HepG2 (cell line): ENCODE results near the gene HNRNPM. TPM values are rescaled to one million over a fixed set of nuclear protein-coding genes. Genes with fewer than 3 reads are reported as not detected.

Experiments used
- ATAC-seq: fragments of 200-7000 bp; cut with Tn5 transposase; 3 replicates; pipeline ENCODE4 v1.9.1; 2020; ENCODE audit warnings: mild to moderate bottlenecking, moderate library complexity
- BruUV-seq: library from RNA; stranded (reverse); fragments of 400-500 nt; replicated peaks from 2 replicates; lab custom pipeline; 2021; lab: Mats Ljungman, UMichigan
- CTCF ChIA-PET: fragments of 300-600 bp; formaldehyde crosslinking; extraction: SDS; loops from one replicate; lab custom pipeline; 2021; ENCODE audit warnings: low total read pairs, inconsistent platforms, low intra/inter-chr PET ratio; lab: Yijun Ruan, JAX
- POLR2A ChIA-PET: fragments of 350-600 bp; sonication (Branson Sonifier 250); formaldehyde crosslinking; loops from one replicate; lab custom pipeline; 2020; ENCODE audit warnings: antibody characterized with exemption, inconsistent platforms; lab: Yijun Ruan, JAX
- DNase-seq: peaks from one replicate; pipeline ENCODE4 v3.0.0-alpha.2; 2015; ENCODE audit warnings: low spot score
- FAIRE-seq: peaks from 3 replicates; lab custom pipeline; 2011; peaks lifted over from hg19 to GRCh38; lab: Jason Lieb, UNC
- H2AFZ ChIP-seq: one replicate; pipeline ENCODE4 v1.6.1; 2011; ENCODE audit warnings: low read length, inconsistent platforms
- H3K27ac ChIP-seq: fragments of 300-600 bp; 3 replicates; pipeline ENCODE4 v1.8.0; 2011; ENCODE audit warnings: mixed run types, mild to moderate bottlenecking, mixed read lengths, low read length, inconsistent platforms; ENCODE audit not compliant: insufficient read depth; ENCODE audit errors: extremely low read length
- H3K27me3 ChIP-seq, 2 experiments: fragments of 200-600 bp in 1 of 2; 2 replicates in 1 of 2; 3 replicates in 1 of 2; pipeline versions ENCODE4 v1.6.0 to v1.8.0; 2011; ENCODE audit warnings: low read length in 2 of 2, mild to moderate bottlenecking in 2 of 2, moderate library complexity in 2 of 2, inconsistent platforms in 1 of 2; ENCODE audit not compliant: insufficient read depth in 2 of 2, control insufficient read depth in 1 of 2
- H3K36me3 ChIP-seq, 2 experiments: fragments of 200-600 bp in 1 of 2; replicated peaks in 1 of 2; 2 replicates in 1 of 2; 3 replicates in 1 of 2; pipeline versions ENCODE4 v1.5.1 to v1.8.0; 2011; ENCODE audit warnings: low read length in 2 of 2, inconsistent platforms in 1 of 2; ENCODE audit not compliant: insufficient read depth in 2 of 2, control insufficient read depth in 1 of 2
- H3K4me1 ChIP-seq: 2 replicates; pipeline ENCODE4 v1.5.1; 2012; ENCODE audit warnings: low read length, inconsistent platforms; ENCODE audit not compliant: insufficient read depth
- H3K4me2 ChIP-seq: 2 replicates; pipeline ENCODE4 v1.6.0; 2011; ENCODE audit warnings: low read depth, low read length, inconsistent platforms
- H3K4me3 ChIP-seq, 3 experiments: fragments of 200-600 bp in 1 of 3; sonication (generic), shearing (Covaris generic) in 1 of 3; replicated peaks in 1 of 3; 2 replicates each; pipeline ENCODE4 v1.5.1; 2011 to 2016; ENCODE audit warnings: low read length in 3 of 3, inconsistent platforms in 2 of 3, low read depth in 2 of 3, mild to moderate bottlenecking in 2 of 3, control low read depth in 1 of 3, mixed read lengths in 1 of 3; ENCODE audit not compliant: insufficient read depth in 1 of 3
- H3K79me2 ChIP-seq: one replicate; pipeline ENCODE4 v1.6.1; 2011; ENCODE audit warnings: low read length, inconsistent platforms; ENCODE audit not compliant: insufficient read depth
- H3K9ac ChIP-seq: 2 replicates; pipeline ENCODE4 v1.6.0; 2011; ENCODE audit warnings: mild to moderate bottlenecking, low read depth, low read length, inconsistent platforms; ENCODE audit not compliant: insufficient read depth
- H3K9me3 ChIP-seq: 2 replicates; pipeline ENCODE4 v1.5.1; 2012; ENCODE audit warnings: mild to moderate bottlenecking, low read length
- H4K20me1 ChIP-seq: 2 replicates; pipeline ENCODE4 v1.6.0; 2011; ENCODE audit warnings: inconsistent platforms, mild to moderate bottlenecking, low read length, moderate library complexity; ENCODE audit not compliant: insufficient read depth
- CHD2 ChIP-seq: IDR thresholded peaks from 2 replicates; pipeline ENCODE4 v1.6.1; 2011; ENCODE audit warnings: low read depth, low read length, improper control_type of control experiment
- GMEB2 ChIP-seq: IDR thresholded peaks from 2 replicates; pipeline ENCODE4 v1.6.1; 2016; ENCODE audit warnings: missing biosample characterization, missing genetic modification reagents, low read depth
- PITX1 ChIP-seq: sonication (generic); formaldehyde crosslinking; IDR thresholded peaks from 2 replicates; pipeline ENCODE4 v1.5.1; 2020; ENCODE audit warnings: mild to moderate bottlenecking, missing genetic modification reagents
- RBFOX2 ChIP-seq: fragments of 200-400 bp; formaldehyde crosslinking; IDR thresholded peaks from 2 replicates; pipeline ENCODE4 v1.6.1; 2017; ENCODE audit warnings: low read depth, mild to moderate bottlenecking, low read length
- RFX5 ChIP-seq: IDR thresholded peaks from 2 replicates; pipeline ENCODE4 v1.6.1; 2011; ENCODE audit warnings: low read depth, low read length, improper control_type of control experiment
- RNF2 ChIP-seq: fragments of 450-650 bp; conservative IDR thresholded peaks from 2 replicates; pipeline ENCODE4 v1.6.1; 2016; ENCODE audit warnings: low read depth
- ZNF670 ChIP-seq: sonication (generic); formaldehyde crosslinking; IDR thresholded peaks from 2 replicates; pipeline ENCODE4 v1.8.0; 2022; ENCODE audit warnings: mild to moderate bottlenecking, missing genetic modification reagents, borderline replicate concordance
- WGBS: methylation state at CpG from one replicate; pipeline ENCODE4 v1.1.6; 2017; ENCODE audit warnings: low lambda C conversion rate; 5-methylcytosine and 5-hydroxymethylcytosine counted together
- in situ Hi-C: cut with HindIII; loops from 2 replicates; pipeline ENCODE4 v1.10.0; 2017; ENCODE audit warnings: low pct_unique_long_range_greater_than_20kb; ENCODE audit not compliant: extremely low pct_ligation_motif_present
- intact Hi-C: fragments of 100-400 bp; cut with micrococcal nuclease; formaldehyde crosslinking; loops from one replicate; pipeline ENCODE4 v1.10.0; 2022; ENCODE audit not compliant: unreplicated experiment
- polyA plus RNA-seq, 8 experiments: library from polyadenylated mRNA; depleted of rRNA in 3 of 8; stranded (reverse) in 7 of 8; unstranded in 1 of 8; fragments of >200 nt; fragmentation: Illumina TruSeq in 4 of 8; extraction: Trizol in 4 of 8; gene quantifications; 2 replicates each; pipeline versions ENCODE4 v1.2.1 to v1.2.3, GENCODE V29; 2011 to 2016; ENCODE audit warnings: low read depth in 4 of 8, missing spikeins in 1 of 8, mixed read lengths in 1 of 8; ENCODE audit not compliant: insufficient read depth in 1 of 8
- total RNA-seq, 5 experiments: library from RNA; depleted of rRNA; stranded (reverse); fragments of >200 nt; fragmentation: Illumina TruSeq; extraction: Trizol; gene quantifications; 2 replicates each; pipeline ENCODE4 v1.2.3, GENCODE V29; 2016; ENCODE audit warnings: low read depth in 1 of 5

The HNRNPM gene
- total and polyA plus RNA-seq, 2 of the 13 experiments (the other 11 are each of a cell fraction or from before 2014, with no cell fraction given), result 56.7 to 102 TPM

- CTCF ChIA-PET, result no interaction called here
- Histone ChIP-seq H3K4me3 (no peak overlapping the region), H2AFZ (no peak overlapping the region), H3K79me2 (no peaks in the 10 kb centered on the region), H3K36me3 (no peaks in the 10 kb centered on the region), H4K20me1 (no peaks in the 10 kb centered on the region), H3K4me2 (no peak overlapping the region), H3K27ac (no peak overlapping the region), H3K27me3 (no peaks in the 10 kb centered on the region), H3K9me3 (no peaks in the 10 kb centered on the region), H3K4me1 (peaks cover 36% of the 10 kb centered on the region), H3K9ac (no peak overlapping the region)
- intact Hi-C loops, result no loop called here
- in situ Hi-C loops, result no loop called here
- no peak for TF ChIP-seq GMEB2
- TF ChIP-seq RNF2, result no peak
- no peak for TF ChIP-seq RFX5
- TF ChIP-seq CHD2, result no peak
- TF ChIP-seq RBFOX2, result peak; percentile 55; the same call in 1 of the 2 replicates
- TF ChIP-seq PITX1 (CRISPR knock-in tag), result no peak
- TF ChIP-seq ZNF670, result no peak
- POLR2A ChIA-PET, result interaction anchor here (1.0 to 4.0 kb wide), 3 partner anchors 12 to 88 kb away, joined by 3 to 125 read pairs (median 3); partner anchors contain the start of gene HNRNPM
- 95% methylated on average over 37 of the region's 45 CpGs for WGBS
- no peak for ATAC-seq
- no peak for FAIRE-seq
- BruUV-seq, result no TSS peak
- DNase-seq, result no peak
Observed at GRCh38 chr19:8511573-8512101, 66.9 kb downstream of the HNRNPM start.
